Glomerular visceral epithelial cell (primary cell): ENCODE results near the gene STOML1.
"Not testable (repeated sequence)": the region's sequence is repeated elsewhere in the genome, so short reads cannot be mapped to it uniquely, and the experiment has no call there.

Source experiments
- DNase-seq: peaks from one replicate; pipeline ENCODE4 v3.0.0-alpha.2; 2016; ENCODE audit errors: extremely low spot score

Gene STOML1

DNA sequence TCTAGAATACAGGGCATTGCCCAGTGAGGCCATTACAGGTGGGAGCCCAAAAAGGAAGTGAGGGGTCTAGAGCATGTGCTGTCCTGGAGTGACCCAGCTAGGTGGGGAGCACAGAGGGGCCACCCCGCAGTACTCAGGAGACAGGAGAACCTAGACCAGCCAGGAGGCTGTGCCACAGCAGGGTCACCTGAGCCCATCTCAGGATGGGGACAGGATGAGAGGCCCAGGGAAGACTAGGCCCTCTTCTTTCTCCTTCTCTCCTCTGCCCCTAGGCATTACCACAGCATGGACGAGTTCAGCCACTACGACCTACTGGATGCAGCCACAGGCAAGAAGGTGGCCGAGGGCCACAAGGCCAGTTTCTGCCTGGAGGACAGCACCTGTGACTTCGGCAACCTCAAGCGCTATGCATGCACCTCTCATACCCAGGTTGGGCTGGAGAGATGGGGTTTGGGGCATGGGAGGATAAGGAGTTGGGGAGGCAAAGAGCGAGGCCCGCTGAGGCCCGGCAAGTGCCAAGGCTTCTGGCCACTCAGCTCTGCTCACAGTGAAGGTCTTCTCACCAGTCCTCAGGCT, 45.2 kb downstream of the STOML1 start:
- no peak for DNase-seq

DNA sequence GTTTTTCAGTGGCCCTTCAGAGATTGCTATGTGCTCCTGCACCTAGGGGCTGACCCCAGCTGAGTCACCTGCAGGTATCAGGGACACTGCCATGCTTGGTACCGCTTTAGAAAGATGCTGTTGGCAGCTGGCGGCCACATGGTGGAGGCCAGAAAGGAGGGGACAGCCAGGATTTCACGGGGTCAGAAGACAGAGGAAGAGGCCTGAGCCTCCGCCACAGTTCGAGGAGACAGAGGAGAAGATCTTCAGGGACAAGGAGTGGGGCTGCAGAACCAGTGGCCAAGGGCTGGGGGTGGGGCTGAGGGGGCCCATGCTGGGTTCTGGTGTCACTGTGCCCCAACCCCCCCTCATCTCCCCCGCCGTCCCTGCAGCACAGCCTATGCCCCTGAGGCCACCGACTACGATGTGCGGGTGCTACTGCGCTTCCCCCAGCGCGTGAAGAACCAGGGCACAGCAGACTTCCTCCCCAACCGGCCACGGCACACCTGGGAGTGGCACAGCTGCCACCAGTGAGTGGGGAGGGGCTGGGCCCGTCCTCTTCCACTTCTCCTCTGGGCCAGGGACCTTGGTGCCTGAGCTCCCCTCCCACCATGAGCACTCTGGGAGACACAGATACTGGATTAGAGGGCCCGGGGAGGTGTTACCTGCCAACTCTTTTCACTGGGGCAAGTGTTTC, 45.9 kb downstream of the STOML1 start:
- DNase-seq: no peak

DNA sequence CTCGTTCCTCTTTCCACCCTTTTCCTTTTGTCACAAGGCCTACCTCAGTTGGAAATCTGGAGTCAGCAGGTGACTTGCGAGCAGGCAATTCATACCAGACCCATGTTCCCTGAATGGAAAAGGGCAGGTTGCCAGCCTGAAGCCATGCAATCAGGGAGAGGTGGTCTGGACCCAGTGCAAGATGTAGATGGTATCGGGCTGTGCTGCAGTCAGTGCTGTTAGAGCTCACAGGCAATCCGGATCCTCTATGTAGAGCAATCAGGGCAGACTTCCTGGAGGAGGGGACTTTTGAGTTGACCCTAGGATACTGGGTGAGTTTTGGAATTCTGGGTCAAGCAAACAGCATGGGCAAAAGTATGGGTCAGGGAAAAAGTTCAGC, 47.0 kb downstream of the STOML1 start:
- DNase-seq: no peak

DNA sequence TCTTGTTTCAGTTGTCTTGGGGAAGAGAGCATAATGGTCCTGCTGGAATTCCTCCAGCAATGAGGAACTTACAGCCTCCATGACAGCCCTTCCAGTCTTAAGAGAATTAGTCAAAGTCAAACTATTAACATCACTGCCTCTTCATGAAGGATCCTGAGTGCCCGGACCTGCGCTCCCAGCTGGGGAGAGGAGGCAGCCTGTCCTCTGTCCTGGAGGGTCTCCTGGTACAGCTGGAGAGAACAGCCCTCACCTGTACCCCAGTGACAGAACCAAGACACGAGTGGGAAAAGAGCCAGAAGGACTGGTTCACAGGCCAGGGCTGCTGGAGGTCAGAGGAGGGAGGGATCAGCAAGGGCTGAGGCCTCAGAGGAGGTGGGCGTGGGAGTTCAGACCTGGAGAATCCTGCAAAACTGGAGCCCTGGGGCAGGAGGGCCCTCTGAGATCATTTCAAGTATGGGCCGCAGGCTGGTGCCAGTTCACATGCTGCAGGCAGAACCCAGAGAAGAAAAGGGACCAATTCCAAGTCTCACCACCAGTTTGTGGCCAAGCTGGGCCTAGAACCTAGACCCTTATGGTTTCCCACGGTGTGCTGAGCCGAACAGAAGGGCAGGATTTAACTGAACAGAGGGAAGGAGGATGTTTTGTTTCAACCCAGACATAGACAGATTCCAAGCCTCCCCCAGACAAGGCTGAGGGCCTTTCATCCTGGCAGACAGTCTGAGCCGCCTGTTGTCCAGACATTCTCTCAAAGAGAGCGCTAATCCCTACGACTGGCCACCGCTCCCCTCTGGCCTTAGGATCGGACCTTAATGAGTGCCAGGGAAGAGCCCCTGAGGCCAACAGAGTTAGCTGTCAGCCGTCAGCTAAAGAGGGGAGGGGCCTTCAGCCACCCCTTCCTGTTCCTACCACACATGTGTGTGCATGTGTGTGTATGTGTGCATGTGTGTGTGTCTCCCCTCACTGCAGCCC, 47.6 kb downstream of the STOML1 start:
- no peak for DNase-seq

DNA sequence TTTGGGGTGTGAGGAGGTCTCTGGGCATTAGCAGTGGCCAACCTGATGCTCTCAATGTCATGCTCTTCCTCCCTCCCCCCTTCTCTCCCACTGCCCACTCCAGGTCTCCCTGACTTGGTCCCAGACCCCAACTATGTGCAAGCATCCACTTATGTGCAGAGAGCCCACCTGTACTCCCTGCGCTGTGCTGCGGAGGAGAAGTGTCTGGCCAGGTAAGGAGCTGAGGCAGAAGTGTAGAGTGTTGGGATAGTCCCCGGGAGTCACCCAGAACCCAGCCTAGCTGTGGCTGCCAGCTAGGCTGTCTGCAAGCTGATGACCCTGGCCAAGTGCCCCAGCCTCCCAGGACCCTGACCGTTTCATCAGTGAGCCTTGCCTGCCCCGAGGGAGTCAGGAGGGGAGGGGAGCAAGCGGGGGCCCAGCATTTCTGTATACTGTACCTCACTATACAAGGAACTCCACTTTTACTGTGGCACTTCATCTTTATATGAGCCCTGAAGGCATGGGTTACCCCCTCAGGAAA, 49.3 kb downstream of the STOML1 start:
- DNase-seq: no peak

DNA sequence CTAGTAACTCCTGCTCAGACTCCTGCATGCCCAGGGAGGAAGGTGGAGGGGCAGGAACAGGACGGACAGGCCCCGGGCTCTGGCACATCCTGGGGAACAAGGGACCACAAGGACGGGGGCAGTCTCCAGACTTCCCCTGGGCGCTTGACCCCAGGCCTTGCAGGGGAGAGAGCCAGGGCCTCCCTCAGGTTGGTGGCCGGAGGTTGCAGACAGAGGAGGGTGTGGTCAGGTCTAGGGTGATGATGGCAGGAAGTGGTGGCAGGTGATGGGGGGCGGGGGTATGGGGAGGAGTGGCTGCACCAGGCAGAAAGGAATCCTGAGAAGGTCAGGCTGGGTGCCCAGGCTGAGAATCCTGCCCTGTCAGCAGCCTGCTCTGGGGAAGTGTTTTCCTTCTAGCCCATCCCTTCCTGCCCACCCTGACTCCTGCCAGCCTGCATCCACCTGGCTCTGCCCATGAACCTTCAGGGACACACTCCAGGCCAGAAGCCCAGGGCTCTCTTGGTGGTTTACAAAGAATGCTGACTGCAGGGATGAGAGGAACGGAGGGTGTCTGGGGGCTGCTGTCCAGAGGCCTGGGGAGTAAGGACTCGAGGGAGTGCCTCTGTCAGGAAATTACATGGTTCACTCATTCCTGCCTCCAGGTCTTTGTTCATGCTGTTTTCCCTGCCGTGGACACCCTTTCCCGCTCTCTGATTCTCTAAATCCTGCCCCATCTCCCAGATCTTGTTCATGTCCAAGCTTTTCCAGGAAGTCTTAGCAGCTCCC, 50.0 kb downstream of the STOML1 start:
- peak; percentile 89 for DNase-seq

DNA sequence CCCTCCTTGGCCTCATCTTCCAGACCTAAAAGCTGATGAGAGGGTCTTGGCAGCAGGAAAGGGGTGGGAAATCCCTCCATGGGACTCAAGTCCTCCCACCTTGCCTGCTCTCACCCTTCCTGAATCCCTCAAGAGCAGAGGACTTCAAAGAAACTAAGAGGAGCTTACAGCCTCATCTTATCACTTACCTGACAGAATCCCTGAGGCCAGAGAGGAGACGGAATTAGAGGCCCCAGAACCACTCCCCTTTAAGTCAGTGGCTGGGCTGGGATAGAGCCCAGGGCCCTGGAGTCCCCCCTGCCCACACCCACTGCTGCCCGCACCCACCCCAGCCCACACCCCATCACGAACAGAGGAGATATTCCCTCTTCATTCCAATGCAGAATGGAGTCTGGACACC, 50.6 kb downstream of the STOML1 start:
- no peak for DNase-seq

DNA sequence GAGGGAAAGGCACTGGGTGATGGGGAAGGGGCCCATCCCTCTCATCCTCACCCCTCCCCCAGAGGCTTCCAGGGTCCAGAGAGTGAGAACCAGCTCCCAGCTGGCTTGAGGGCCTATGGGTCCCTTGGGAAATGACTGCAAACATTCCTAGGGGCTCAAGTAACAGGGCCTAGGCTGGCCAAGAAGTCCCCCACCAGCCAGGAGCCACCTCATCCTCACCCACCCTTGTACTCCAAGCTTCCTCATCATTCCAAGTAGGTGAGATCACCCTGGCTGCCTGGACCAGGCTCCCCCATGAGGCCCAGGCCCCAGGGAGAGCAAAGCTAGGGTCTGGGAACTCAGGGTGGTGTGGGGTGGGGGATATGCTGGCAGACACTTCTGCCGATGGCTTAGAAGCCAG, 51.1 kb downstream of the STOML1 start:
- DNase-seq: peak; percentile 97

DNA sequence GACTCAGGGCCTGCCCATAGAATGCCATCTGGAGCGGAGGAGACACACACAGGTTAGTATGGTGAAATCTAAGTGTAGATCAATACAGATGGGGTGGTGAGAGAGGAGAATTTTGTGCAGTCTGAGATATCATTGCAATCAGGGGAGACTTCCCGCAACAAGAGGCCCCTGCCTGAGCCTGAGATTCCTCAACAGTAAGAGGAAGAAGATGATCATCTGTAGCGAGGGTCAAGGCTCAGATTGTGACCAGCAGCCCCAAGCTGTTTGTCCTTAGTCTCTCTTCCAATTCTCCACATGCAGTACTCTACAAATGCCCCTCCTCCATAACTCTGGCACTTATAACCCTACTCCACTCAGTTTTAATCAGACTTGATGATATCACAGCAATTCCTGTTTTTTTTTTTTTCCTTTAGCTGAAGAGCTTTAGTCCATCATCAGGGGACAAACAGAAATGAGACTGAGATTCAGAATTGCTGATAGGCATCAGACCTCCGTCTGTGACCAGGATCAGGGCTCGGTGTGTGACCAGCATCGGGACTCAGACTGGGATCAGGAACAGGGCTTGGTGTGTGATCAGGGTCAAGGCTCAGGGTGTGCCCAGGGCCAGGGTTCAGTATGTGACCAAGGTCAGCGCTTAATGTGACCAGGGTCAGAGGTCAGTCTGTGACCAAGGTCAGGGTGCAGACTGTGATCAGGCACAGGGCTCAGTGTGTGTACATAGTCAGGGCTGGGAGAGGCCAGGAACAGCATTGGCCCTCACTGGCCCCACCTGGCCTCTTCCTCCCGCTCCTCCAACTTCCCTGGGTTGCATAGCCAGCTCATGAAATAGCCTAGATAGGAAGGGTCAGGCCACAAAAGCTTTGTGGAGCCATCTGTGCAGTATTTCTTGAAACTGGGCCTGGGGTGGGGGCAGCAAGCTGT, 51.8 kb downstream of the STOML1 start:
- no peak for DNase-seq

DNA sequence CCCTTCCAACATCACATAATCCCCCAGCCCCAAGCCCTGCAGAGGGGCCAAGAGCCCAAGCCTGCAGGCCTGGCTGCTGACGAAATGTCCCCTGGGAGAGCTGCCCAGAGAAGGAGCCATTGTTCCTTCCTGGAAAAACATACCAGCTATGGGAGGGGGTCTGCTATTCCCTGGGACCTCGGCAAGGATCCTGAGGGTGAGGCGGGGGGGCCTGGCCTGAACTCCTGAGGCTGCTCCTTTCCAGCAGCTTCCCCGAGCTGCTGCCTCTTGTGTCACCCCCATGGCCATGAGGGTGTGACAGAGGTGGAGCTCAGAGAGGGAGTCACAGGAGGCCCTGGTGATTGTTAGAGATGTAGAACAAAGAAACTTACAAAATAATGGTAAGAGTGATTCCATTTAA, 53.0 kb downstream of the STOML1 start:
- no peak for DNase-seq

DNA sequence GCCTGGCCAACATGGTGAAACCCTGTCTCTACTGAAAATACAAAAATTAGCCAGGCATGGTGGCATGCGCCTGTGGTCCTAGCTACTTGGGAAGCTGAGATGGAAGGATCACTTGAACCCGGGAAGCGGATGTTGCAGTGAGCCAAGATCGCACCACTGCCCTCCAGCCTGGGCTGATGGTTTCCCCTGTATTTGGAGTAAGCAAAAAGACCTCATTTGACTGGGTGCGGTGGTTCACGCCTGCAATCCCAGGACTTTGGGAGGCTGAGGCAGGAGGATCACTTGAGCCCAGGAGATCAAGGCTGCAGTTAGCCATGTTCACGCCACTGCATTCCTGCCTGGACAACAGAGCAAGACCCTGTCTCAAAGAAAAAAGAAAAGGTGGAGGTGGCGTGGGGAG, 53.6 kb downstream of the STOML1 start:
- not testable (repeated sequence) for DNase-seq

DNA sequence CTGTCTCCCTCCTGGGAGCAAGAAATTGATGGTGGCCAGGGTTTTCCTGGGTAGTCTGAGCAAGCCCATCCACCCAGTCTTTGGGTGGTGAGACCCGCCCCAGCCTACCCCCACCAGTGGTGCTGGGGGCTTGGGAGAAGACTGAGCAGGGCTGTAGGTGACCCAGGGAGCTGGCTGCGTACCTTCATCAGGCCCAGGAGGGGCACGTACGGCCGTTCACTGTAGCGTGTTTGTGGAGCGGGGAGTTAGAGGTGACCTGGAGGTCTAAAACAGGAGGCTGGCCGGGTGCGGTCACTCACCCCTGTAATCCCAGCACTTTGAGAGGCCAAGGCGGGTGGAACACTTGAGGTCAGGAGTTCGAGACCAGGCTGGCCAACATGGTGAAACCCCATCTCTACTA, 54.4 kb downstream of the STOML1 start:
- no peak for DNase-seq

DNA sequence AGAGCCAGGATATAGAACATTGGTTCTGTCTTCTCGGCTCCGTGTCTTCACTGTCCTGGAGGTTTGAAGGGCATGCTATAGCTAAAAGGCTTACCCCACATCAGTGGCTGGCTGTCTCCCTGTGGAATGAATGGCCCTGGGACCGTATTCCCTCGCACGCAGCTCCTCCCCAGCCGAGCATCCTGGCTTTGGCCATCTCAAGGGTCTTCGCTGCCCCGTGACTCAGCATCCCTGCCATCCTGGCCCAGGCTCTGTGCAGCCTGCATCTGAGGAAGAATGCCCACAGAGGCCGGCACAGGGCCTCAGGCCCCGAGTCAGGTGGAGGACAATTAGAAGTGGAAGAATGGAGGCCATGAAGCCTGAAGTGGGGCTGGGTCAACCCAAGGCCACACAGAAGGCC, 54.8 kb downstream of the STOML1 start:
- no peak for DNase-seq

DNA sequence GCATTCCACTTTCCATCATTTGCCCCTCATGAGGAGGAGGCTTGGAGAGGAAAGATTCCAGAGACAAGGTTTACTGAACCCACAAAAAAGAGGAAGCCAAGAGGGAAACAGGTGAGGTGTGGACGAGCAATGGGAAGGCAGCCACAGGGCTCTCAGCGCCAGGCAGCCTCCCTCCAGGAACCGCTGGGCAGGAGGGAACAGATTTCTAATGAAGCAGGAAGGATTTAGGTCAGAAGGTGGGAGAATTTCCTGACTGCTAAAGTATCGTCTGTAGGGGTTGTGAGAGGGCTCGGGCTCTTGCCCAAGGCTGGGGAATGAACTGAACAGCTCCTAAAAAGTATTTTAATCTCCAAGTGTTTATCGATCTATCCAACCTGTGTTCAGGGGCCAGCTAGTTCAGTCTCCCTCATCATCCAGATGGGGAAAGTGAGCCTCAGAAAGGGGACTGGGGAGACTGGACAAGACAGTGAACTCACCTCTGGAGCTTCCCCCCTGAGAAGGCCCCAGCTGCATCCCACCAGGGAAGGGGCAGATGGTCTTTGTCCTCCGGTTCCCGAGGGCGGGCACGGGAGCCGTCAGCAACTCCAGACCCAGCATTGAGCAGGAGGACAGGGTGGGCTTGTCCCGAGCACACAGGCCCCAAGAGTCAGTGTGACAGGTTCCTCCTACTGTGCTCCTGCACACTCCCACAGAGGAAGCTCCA, 55.4 kb downstream of the STOML1 start:
- DNase-seq: no peak

DNA sequence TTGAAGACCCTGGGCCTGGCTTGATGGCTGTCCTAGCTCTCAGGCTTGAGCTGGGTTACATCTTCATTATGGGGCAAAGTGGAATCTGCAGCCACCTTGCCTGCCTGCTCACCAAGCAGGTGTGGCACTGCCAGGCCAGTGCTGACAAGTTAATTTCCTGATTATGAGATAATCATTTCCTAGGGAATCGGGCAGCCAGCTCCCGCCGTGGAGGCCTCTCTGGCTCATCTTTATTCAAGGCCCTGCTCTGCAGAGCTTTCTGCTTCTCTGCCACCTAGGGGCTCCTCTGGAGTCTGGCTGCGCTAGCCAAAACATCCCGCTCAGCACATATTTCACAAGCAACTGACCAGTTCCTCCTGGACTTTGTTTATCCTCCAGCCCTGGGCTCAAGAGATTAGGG, 55.9 kb downstream of the STOML1 start:
- peak; percentile 69 for DNase-seq

DNA sequence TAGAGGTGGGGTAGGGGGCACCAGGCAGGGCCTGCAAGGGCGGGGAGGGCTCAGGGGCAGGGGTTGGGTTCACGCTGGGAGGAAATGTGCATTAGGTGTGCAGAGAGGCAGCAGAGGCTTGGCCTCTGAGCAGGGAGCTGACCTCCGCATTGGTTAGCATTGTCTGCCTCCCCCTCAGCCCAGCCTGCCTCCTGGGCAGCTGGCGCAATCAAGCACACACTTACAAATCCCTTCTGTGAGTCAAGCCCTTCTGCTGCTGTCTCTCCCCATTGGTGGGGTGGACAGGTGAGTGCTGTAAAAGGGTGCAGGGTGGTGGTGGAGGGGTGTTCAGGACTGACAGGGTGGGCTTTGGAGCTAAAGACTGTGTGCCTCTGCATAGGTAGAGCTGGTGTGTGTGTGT, 56.5 kb downstream of the STOML1 start:
- DNase-seq: peak; percentile 70

DNA sequence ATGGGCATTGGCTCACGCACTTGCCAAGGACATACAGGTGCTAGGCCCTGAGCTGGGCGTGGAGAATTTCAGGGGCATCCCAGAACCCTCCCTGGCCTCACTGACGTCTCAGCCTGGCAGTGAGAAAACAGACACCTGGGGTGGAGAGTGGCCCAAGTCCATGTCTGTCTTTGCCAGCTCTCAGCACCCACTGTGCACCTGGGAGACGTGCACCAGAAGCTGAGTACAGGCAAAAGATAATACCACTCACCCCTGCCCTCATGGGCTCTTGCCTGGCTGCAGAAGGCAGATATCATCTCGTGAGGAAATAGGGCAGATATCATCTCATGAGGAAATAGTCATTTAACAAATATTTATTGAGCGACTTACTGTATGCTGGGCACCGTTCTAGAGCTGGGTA, 57.8 kb downstream of the STOML1 start:
- no peak for DNase-seq

DNA sequence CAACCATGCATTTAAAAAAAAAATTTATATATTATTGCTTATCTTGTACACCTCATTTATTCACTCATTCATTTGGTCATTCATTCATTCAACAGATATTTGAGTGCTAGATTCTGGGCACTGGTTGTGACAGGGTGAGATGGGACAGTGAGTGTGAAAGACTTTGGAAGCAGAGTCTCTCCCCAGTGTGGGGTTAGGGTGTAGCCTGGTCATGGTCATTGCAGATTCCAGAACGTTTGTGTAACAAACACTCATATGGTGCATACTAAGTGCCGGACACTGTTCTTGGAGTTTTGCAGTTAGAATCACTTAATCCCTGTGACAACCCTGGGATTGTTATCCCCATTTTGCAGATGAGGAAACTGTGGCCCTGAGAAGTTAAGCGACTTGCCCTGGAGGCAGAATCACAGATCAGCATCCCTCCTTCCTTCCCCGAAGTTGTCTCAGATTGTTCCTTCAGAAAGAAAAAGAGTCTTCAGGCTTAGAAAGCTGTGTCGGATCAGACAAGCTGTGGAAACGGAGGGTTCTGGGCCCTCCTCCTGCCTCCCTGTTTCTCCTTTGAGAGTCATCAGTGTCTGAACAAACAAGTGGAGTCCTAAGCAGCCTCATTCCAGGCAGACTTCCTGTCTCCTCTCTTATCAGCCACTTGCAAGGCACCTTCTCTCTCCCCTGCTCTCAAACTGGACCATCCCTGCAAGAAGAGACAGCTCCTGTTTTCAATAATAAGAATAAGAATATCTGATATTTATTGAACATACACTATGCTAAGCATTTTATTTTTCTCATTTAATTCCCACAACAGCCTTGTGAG, 59.5 kb downstream of the STOML1 start:
- DNase-seq: no peak

DNA sequence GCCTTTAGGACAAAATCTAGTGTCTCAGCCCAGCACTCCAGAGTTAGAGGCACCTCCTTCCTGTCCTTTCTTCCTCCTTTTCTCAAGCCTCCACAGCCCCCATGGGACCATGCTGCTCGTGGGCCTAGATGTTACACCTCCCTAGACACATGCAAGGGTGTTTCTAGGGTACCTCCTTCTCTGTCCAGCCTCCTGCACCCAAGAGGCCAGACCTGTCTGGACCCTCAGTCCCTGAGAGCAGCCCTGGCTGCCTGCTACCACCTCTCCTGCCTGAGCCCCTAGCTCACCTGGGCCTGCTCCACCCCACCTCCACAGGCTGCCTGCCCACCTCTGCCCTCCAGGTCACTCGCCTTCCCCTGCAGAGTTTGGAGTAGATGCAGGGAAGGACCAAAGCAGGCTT, 60.7 kb downstream of the STOML1 start:
- no peak for DNase-seq
